ENCODE measurements around the gene MSH5.

Gene MSH5

DNA sequence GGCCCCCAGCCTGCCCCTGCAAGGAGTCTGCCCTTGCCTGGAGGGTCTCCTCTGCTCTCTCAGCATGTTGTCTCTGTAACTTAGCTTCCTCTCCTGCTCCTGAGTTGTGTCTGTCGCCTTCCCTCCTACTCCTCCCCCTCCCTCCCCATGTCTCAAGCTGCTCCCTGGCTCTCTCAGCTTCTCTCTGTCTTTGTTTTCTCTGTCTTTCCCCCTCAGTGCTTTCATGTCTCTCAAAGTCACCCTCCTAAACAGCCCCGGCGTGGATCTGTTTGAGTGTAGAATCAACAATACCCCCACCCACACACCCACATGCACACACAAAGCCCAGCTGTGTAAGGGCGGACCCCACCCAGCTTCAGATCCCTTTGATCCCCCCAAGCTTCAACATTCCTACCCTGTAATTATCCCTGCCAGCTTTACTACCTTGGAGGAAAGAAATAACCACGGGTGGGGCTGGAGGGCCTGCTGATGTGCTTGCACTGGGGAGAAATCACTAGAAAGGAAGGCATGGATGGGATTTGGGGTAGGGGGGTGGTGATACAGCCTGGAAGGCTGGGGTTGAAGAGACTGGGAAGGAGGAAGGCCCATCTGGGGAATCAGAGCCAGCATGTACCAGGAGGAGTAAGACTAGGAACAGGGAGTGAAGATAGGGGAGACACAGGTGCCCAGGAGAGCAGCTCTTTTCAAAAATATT lies 25.7 kb upstream of the MSH5 start:
- no peak for DNase-seq

DNA sequence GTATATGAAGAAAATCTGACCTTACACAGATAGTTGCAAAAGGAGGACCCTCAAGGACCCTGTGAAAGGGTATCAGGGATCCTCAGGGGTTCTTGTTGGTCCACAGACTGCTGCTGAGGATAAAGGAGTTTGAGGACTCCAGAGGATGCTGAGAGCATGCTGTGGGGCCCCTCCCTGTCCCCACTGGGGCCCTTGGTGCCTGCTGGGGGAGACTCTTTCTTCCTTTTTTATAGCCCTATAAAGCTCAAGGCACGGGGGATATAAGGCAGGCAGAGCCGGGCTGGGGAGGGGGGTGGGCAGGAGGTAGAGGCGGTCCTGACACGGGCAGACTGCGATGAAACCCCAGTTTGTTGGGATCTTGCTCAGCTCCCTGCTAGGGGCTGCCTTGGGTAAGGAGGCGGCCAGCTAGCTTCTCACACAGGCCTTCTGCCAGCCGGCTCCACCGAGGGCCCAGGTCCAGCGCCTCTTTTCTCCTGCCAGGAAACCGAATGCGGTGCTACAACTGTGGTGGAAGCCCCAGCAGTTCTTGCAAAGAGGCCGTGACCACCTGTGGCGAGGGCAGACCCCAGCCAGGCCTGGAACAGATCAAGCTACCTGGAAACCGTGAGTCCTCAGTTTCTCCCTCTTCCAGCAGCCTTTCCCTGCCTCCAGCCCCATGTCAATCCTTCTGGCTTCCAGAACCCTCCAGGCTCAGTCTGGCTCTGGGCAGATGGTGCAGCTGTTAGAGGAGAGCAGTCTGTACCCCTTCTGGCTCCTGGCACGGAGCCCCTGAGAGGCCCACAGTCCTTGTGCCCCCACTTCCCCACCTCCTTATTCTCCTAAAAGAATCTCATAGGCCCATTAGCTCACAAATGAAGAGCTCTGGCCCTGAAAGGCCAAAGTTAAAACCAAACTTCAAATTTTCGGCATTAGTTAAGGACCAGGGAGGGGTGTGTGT lies 24.5 kb upstream of the MSH5 start, which contains the start of gene LY6G6D:
Gene LY6G6D, plus strand, starts transcription at position 327 of the 937 bp plus-strand sequence. Its CDS starts 8 bp downstream, at position 335.
- no peak for DNase-seq

DNA sequence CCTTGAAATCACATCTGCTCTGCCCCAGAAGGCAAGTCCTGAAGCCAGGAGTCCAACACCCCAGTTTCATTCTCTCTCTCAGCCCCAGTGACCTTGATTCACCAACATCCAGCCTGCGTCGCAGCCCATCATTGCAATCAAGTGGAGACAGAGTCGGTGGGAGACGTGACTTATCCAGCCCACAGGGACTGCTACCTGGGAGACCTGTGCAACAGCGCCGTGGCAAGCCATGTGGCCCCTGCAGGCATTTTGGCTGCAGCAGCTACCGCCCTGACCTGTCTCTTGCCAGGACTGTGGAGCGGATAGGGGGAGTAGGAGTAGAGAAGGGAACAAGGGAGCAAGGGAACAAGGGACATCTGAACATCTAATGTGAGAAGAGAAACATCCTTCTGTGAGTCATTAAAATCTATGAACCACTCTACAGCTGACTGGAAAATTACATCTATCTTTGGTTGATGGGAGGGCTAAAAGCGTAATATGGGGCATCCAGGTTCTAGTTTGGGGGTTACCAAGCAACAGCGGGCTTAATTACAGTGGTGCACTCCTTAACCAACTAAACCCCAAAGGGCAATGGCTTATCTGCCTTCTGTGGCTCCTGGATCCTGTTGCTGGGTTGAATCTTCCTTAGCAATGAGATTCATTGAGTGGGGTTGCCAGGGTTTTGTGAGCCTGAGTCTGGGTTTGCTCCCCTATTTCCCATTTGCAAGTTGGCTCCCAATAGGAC lies 22.1 kb upstream of the MSH5 start:
- DNase-seq = no peak

DNA sequence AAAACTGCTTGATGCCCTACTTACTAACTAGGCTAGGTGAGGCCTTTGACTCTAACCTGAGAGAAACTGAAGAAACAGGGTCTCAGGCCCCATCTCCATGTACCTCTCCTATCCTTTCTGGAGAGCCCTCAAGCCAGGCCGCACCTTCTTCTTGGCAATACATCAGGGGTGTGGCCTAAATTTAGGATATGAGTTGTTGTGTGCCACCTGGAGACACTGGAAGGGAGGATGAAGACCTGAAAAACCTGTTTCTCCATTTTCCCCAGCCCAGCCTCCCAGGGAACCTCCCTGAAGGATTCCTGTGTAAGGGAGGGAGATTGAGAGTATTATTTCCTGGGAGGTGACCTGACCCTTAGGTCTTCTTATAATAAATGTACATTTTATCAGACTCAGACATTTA lies 21.5 kb upstream of the MSH5 start:
- no peak for DNase-seq

DNA sequence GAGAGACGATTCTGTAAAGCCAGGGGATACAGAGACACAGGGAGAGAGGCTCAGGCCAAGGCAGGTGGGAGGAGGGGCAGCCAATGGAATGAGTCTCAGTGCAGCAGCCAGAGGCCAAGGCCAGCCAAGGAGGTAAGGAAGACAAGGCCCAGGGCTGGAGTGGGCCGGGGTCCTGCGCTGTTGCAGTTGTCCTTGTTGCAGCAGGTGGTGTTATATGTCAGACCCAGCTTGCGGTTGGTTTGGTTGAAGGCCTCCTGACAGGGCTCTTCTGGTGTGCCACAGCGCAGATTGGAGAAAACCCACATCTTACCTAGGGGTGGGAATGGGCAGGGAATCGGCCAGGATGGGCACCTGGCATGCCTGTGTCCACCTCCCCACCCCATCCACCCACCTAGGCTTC lies 20.8 kb upstream of the MSH5 start:
- DNase-seq = no peak

DNA sequence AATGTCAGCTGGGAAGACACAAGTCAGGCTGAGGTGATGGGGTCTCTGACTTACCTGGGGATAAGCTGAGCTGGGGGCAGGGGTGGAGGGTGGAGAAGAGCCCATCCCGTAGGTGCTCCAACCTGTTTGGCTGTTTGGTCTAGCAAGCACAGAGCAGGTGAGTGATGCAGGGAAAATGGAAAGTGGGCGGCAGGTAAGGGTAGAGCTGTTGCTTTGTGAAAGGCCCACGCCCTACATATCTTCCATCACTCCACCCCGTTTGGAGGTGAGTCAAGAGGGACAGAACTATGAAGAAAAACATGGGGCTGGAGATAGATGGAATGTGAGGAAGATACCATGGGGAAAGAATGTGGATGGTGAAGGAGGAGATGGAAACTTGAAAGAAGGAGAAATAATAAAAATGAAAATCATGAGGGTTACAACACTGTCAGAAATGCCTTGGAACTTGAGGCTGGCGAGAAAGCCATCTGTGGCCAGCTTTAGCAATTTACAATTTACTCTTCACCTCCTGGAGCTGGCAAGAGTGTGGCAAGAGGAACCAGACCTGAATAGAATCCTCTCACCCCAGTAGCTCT lies 19.5 kb upstream of the MSH5 start:
- DNase-seq = no peak

DNA sequence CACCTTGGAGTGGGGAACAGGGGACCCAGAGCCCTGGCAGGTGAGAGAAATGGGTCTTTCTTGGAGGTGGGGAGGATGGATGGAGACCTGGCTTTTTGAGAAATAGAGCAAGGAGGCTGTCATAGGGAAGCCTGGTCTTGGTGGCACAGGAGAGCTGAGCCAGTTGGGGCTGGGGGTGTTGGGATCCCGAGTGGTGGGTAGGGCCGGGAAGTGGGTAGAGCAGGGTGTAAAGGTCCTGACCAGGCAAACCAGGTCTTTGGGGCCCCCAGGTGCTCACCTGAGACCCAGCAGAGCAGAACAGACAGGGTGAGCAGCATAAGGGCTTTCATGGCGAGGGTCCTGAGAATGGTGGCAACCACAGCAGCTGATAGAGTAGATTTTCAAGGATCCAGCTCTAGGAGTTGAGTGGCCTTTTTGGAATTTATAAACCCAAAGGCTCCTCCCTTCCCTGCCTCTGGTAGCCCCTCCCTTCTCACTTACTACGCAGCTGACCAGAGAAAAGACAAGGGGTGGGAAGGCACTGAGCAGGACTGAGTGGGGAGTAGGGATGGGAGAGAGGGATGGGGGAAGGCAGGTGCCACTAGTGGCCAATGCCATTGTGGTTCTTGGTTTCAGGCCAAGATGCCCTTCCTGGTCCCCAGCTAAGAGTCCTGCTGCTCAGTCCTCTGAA lies 18.3 kb upstream of the MSH5 start, which contains the start of gene LY6G6C:
Gene LY6G6C, minus strand, starts transcription at position 396 of the 670 bp plus-strand sequence. Its CDS starts 67 bp downstream, at position 329.
- no peak for DNase-seq

DNA sequence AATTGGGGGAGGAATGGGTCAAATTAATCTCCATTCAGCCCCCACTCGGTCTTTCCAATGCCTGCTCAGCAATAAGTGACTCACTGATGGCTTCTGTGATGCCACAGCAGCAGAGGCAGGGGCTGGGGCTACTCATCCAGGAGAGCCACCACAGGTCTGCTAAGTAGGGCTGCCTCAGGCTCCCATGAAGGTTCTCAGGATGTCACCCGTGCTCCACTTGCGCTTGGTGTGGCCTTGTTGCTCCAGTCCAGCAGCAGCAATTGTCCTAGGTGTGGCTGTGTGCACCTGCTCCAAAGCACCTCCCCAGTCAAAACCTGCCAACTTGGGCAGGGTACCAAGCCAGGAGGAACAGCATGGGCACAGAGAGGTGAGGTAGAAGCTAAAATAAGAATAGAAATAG lies 17.6 kb upstream of the MSH5 start:
- DNase-seq = no peak

DNA sequence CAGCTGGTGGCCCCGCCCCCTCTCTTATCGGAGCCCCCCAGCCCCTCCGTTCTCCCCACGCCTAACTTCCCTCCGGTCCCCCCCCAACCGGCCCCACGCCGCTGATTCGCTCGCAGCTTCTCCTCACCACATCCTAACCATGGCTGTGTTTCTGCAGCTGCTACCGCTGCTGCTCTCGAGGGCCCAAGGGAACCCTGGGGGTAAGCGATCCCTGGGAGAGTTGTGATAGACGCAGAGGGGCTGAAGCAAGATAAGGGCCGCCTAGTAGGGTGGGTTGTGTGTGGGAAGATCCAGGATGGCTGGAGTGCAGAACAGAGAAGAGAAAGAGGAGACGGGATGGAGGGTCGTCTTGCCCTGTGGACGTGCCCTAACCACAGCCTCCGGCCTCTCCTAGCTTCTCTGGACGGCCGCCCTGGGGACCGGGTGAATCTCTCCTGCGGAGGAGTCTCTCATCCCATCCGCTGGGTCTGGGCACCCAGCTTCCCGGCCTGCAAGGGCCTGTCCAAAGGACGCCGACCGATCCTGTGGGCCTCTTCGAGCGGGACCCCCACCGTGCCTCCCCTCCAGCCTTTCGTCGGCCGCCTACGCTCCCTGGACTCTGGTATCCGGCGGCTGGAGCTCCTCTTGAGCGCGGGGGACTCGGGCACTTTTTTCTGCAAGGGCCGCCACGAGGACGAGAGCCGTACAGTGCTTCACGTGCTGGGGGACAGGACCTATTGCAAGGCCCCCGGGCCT lies 16.4 kb upstream of the MSH5 start, which contains the start of gene MPIG6B:
Gene MPIG6B, plus strand, starts transcription at position 129 of the 735 bp plus-strand sequence. Its CDS starts 11 bp downstream, at position 140.
- no peak for DNase-seq

DNA sequence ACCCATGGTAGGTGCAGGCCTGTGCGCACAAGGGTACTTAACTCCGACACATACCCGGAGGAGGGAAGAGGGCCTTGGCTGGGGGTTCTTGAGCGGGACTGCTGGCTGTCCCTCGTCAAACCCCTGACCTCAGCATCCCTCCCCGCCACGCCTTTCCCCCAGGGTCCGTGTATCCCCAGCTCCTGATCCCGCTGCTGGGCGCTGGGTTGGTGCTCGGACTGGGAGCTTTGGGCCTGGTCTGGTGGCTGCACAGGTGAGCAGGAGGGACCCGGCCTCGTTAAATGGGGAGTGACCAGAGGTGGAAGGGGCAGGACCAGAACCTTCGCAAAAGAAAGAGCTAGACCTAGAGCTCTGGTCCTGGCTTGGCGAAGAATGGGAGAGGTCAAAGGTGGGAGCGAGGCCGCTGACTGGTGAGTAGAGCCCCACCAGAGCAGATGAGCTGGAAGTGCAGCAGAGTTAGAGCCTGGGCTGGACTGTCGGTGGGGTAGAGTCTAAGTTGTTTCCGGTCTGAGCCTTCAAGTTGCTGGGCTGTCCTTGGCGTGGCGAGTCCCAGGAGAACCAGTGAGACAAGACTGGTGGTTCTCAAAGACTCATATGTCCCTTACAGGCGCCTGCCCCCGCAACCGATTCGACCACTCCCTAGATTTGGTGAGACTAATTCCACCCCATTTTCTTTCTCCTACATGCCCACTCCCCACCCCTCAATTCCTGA lies 15.7 kb upstream of the MSH5 start:
- no peak for DNase-seq

DNA sequence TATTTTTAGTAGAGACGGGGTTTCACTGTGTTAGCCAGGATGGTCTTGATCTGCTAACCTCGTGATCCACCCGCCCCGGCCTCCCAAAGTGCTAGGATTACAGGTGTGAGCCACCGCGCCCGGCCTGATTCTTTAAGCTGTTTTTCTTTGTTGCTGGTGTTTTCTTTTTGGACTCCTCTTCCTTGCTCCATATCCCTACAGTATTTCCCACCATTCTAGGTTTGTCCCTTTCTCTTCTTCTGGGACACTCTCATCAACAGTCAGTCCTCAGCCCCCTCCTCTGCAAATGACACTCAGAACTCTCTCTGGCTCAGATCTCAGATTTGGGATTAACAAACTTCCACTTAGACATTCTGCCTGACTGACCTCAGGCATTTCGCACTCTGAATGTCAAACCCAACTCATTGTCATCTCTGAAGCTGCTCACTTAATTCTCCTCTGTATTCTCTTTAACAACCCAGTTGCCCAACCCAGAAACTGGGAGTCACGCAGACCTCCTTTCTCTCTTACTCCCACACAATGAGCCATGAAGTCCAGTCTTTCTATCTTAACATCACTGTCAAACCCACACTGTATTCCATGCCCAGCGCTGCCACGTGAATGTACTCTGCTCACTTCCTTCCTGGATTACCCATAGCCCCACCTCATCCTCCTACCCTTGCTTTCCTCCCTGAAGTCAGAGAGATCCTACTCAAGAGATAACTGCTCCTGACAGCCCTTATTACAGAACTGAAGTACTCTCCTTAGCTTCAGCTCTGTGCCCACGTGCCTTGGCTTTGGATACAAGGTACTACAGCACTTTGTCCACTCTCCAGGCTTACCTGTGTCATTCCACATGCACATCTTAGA lies 14.1 kb upstream of the MSH5 start:
- no peak for DNase-seq

DNA sequence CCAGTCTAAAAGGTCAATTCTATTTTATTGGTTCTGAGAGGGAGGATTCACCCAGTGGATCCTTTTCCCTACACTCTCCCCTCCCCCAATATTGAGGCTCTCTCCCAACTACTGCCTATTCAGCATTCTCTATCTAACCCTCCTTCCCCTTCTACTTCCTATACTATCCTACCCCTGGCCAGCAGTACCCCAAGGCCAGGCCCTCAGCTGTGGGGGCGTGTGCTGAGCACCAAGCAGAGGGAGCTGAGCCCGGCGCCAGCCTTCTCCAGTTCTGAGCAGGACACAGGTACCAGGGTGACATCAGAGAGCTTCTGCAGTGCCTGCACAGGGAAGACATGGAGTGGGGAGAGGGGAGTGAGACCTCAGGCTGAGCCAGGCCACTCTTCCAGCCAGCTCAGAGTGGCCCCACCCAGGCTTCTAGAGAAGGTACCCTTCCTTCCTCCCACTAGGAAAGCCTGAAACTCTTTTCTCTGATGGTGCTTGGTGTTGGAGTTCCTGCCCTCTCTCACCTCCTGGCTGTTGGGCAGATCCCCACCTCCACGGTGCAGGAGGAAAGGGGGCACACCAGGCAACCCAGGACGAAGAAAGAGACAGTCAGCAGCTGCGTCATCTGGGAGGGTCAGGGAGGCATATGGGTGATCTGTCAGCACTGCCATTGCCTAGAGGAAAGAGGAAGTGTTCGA lies 12.6 kb upstream of the MSH5 start:
- DNase-seq = no peak

DNA sequence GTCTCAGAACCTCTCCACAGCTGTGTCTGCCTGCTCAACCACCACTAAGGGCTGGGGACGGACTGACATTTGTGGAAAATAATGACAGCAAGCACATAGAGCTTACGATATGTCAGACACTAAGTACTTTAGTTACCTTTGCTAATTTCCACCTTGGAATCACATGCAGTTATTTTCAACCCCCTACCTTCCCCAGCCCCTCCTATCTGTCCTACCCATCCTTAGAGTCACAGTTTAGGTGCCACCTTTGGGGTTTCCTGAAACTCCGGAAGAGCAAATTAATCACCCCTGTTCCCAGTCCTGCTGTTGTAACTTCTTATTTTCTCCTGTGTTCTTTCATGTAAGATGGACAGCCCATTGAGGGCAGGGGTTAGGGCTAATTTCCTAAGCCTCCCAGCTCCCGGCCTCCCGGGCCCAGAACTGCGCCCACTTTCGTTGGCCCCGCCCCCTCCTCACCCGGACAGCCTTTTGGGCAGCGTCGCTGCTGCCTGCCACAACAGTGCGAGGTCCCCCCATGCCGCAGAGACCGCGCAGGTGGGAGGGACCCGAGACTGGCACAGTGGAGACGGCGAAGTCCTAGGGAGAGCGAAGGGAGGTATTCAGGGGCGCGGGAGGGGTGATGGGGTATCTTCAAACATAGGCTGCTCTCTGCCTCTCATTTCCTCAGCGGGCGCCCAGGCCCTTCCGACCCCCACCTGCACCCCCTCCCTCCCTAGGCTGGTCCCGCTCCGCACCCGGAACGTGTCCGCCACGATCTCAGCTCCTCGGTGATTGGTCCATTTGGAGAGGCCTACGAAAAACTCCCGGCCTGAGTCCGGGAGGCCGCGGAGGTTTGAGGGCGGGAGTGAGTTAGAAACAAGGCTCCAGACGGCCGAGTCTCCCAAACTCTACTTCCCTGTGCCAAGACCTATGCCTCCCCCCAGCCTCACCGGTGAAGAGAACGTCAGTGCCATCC lies 11.8 kb upstream of the MSH5 start:
- DNase-seq = no peak

DNA sequence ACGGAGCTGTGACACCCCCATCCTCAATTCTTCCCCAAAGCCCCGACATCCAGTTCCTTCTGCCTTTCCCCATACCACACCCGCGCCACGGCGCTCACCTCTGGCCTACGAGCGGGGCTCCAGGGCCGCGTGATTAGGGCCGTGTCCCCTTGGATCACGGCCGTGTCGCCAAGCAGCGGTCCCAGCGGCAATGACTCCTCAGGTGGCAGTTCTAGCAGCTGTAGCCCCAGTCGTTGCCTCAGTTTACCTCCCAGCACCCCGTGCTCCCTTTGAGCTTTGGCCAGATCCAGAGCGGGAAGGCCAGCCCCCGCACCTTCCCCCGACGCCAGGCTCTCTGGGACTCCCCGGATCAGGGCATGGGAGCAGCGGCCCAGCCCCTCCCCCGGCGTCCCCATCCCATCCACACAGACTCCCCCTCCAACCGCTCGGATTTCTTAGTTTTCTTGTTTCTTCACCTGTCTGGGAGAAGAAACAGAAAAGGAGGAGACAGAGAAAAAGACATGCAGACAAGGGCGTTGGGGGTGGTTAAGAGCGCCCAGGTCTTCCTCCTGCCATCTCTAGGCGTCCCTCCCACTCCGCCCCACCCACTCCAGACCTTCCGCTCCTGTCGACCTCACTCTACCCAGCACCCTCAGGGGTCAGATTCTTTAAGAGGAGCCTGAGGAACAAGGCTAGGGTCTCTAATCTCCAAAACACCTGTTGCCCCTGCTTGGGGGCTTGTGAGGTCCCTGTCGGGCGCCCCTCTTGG lies 10.9 kb upstream of the MSH5 start, which contains the start of gene DDAH2:
Gene DDAH2, minus strand, starts transcription at position 533 of the 748 bp plus-strand sequence. Its CDS starts 138 bp downstream, at position 395.
- DNase-seq = no peak

DNA sequence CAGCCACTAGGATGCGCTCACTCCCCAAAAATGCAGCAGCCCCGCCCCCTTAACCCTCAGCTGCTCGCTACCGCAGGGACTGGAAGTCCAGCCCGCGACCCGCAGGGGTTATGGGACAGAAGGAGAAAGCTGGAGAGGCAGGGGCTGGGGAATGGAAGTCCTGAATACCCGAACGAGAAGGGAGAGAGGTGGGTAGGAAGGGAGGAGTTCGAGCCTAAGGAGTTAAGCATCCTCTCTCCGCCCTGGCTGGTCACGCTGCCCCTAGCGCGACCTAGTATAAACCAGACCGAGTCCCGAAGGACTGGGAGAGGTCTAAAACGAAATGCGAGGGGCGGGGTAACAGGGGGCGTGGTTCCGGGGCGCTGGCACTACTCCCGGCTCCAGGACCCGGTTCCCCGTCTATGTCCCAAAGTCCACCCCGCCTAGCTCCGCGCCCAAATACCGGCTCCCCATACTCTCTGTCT lies 10.3 kb upstream of the MSH5 start:
- DNase-seq = peak; percentile 85

DNA sequence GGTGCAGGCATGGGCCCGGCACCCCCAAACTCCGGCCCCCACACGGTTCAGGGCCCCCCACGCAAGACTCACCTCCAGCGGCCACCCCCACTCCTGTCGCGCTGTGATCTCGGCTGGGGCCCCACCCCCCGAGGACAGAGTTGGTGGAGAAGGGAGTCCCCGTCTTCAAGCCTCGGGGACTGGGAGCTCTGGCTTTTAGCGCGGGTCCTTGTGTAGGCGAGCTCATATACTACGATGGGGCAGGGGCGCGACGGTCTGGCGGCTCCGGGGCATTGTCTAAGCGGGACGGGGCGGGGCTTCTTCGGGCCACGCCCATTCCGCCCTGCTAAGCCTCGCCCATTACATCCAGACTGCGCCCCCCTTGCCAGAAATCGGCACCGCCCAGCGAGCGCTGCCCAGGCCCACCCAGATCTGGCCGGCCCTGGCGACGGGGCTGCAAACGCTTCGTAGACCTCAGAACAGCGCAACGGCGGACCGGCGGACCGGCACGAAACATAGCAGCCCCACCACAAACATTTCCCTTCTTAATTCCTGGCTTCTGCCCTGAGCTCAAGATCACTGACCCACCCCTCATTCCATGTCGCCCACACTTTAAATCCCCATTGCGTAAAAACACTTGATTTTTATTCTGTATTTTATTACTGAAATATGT lies 9.7 kb upstream of the MSH5 start:
- DNase-seq = peak; percentile 82

All from T1000 (cell line).